Fibroblast of lung (primary cell): ENCODE measurements around the gene SMG6. TPM values are rescaled to one million over a fixed set of nuclear protein-coding genes. Genes with fewer than 3 reads are reported as not detected.

Source experiments
- DNase-seq, 2 donors: peaks; one replicate each; pipeline versions ENCODE4 v3.0.0 to v3.0.0-alpha.2; 2010; ENCODE audit warnings: low read depth in 2 of 2
- H2AFZ ChIP-seq: 2 replicates; pipeline ENCODE4 v1.5.1; 2012; ENCODE audit warnings: low read length, control low read depth, inconsistent platforms
- H3K27ac ChIP-seq: 2 replicates; pipeline ENCODE4 v1.5.1; 2011; ENCODE audit warnings: low read length, control low read depth; ENCODE audit not compliant: insufficient read depth
- H3K27me3 ChIP-seq: 2 replicates; pipeline ENCODE4 v1.5.1; 2011; ENCODE audit warnings: mild to moderate bottlenecking, low read length; ENCODE audit not compliant: control insufficient read depth, insufficient read depth
- H3K36me3 ChIP-seq: 2 replicates; pipeline ENCODE4 v1.5.1; 2011; ENCODE audit warnings: low read length; ENCODE audit not compliant: control insufficient read depth, insufficient read depth
- H3K4me1 ChIP-seq: 2 replicates; pipeline ENCODE4 v1.5.1; 2011; ENCODE audit warnings: low read length; ENCODE audit not compliant: control insufficient read depth, insufficient read depth; ENCODE audit errors: extremely low read depth
- H3K4me2 ChIP-seq: 2 replicates; pipeline ENCODE4 v1.5.1; 2011; ENCODE audit warnings: low read length, control low read depth; ENCODE audit not compliant: insufficient read depth; ENCODE audit errors: extremely low read depth
- H3K4me3 ChIP-seq, 4 experiments: fragments of 200-600 bp in 1 of 4; sonication (generic) in 1 of 4; replicated peaks in 1 of 4; 2 replicates each; pipeline ENCODE4 v1.5.1; 2011 to 2016; ENCODE audit warnings: low read length in 4 of 4, low read depth in 3 of 4, mild to moderate bottlenecking in 3 of 4, control low read depth in 2 of 4, inconsistent platforms in 1 of 4, mixed read lengths in 1 of 4; ENCODE audit not compliant: insufficient read depth in 1 of 4; ENCODE audit errors: control extremely low read depth in 1 of 4
- H3K79me2 ChIP-seq: 2 replicates; pipeline ENCODE4 v1.5.1; 2012; ENCODE audit warnings: mild to moderate bottlenecking, low read length, inconsistent platforms; ENCODE audit not compliant: control insufficient read depth, insufficient read depth
- H3K9ac ChIP-seq: 2 replicates; pipeline ENCODE4 v1.5.1; 2011; ENCODE audit warnings: mild to moderate bottlenecking, low read length, control low read depth; ENCODE audit not compliant: insufficient read depth
- H3K9me3 ChIP-seq: 2 replicates; pipeline ENCODE4 v1.5.1; 2012; ENCODE audit warnings: low read depth, low read length; ENCODE audit not compliant: control insufficient read depth, insufficient read depth
- H4K20me1 ChIP-seq: 2 replicates; pipeline ENCODE4 v1.5.1; 2011; ENCODE audit warnings: low read length; ENCODE audit not compliant: control insufficient read depth, insufficient read depth; ENCODE audit errors: extremely low read depth
- CTCF ChIP-seq, 2 donors: IDR thresholded peaks in 1 of 2; conservative IDR thresholded peaks in 1 of 2; 1 replicate in 1 of 2; 2 replicates in 1 of 2; pipeline ENCODE4 v1.5.1; 2011 to 2012; ENCODE audit warnings: low read length in 2 of 2, control low read depth in 1 of 2, inconsistent platforms in 1 of 2, low read depth in 1 of 2, mild to moderate bottlenecking in 1 of 2
- EZH2 ChIP-seq: IDR thresholded peaks from 2 replicates; pipeline ENCODE4 v1.5.1; 2012; ENCODE audit warnings: low read length, control low read depth, mild to moderate bottlenecking; ENCODE audit errors: missing control alignments
- polyA plus RNA-seq, 2 donors: library from polyadenylated mRNA; depleted of rRNA in 1 of 2; stranded (reverse) in 1 of 2; unstranded in 1 of 2; fragments of >200 nt; gene quantifications; 2 replicates each; pipeline ENCODE4 v1.2.1, GENCODE V29; 2011 to 2012; ENCODE audit warnings: missing spikeins in 1 of 2
- total RNA-seq: library from RNA; depleted of rRNA; stranded (reverse); fragments of >200 nt; gene quantifications from 2 replicates; pipeline ENCODE4 v1.2.1, GENCODE V29; 2014

Gene SMG6
- total and polyA plus RNA-seq, 2 donors (not counting 1 experiment from before 2014, with no cell fraction given), result 14.7 to 29.9 TPM

GRCh38 chr17:2336852-2337543, 33.4 kb upstream of the SMG6 start, which contains the start of gene SGSM2:
Gene SGSM2 (plus strand): TSS chr17:2337501. CDS start chr17:2337689, 188 bp downstream.
- H4K20me1 ChIP-seq, result no peaks in the 10 kb centered on the region
- TF ChIP-seq EZH2 (no peak), CTCF (conservative IDR thresholded peaks at IDR 0.05 in 1 of 2, IDR thresholded peaks at IDR 0.05 in 1 of 2; ENCODE audit: low read depth in 1 of 2, low read length in 2 of 2) (no peak)
- H3K79me2 ChIP-seq, result peaks cover 29% of the 10 kb centered on the region

GRCh38 chr17:2336215-2336851, 32.7 kb upstream of the SMG6 start, which contains the start of gene TSR1:
Gene TSR1 (minus strand): TSS chr17:2336457. CDS start chr17:2336427, 30 bp downstream.
- DNase-seq, result peak; percentile 89 to 91
- peak within 1 kb of the TSS; percentile 61 for H3K27ac ChIP-seq
- H3K9ac ChIP-seq, result peak within 1 kb of the TSS; percentile 86
- H2AFZ ChIP-seq, result peak within 1 kb of the TSS; percentile 88
- TF ChIP-seq EZH2 (no peak), CTCF (conservative IDR thresholded peaks at IDR 0.05 in 1 of 2, IDR thresholded peaks at IDR 0.05 in 1 of 2; ENCODE audit: low read depth in 1 of 2, low read length in 2 of 2) (peak; percentile 31 to 32)
- peaks cover 29% of the 10 kb centered on the region for H3K79me2 ChIP-seq
- peaks cover 14% of the 10 kb centered on the region for H3K36me3 ChIP-seq
- H3K4me3 ChIP-seq, result peak within 1 kb of the TSS; percentile 60 to 96 (median 93)
- peaks cover 13% of the 10 kb centered on the region for H3K4me1 ChIP-seq
- no peaks in the 10 kb centered on the region for H3K27me3 ChIP-seq
- peak within 1 kb of the TSS; percentile 99 for H3K4me2 ChIP-seq
- no peaks in the 10 kb centered on the region for H4K20me1 ChIP-seq
- H3K9me3 ChIP-seq, result no peaks in the 10 kb centered on the region

More at GRCh38 chr17:2336852-2337543, 33.4 kb upstream of the SMG6 start, which contains the start of gene SGSM2:
- H3K4me1 ChIP-seq, result peaks cover 13% of the 10 kb centered on the region
- peak within 1 kb of the TSS; percentile 88 for H2AFZ ChIP-seq
- peak within 1 kb of the TSS; percentile 99 for H3K4me2 ChIP-seq
- peak within 1 kb of the TSS; percentile 60 to 96 (median 80) for H3K4me3 ChIP-seq
- DNase-seq, result peak; percentile 43 to 50
- H3K27ac ChIP-seq, result peak within 1 kb of the TSS; percentile 61
- peak within 1 kb of the TSS; percentile 86 for H3K9ac ChIP-seq
- no peaks in the 10 kb centered on the region for H3K27me3 ChIP-seq
- H3K9me3 ChIP-seq, result no peaks in the 10 kb centered on the region
- peaks cover 13% of the 10 kb centered on the region for H3K36me3 ChIP-seq

- Histone ChIP-seq H2AFZ (peak overlapping the region; percentile 61), H3K36me3 (peaks cover 16% of the 10 kb centered on the region), H4K20me1 (no peaks in the 10 kb centered on the region), H3K4me2 (peak overlapping the region; percentile 98), H3K4me1 (peaks cover 13% of the 10 kb centered on the region), H3K27ac (peak overlapping the region; percentile 61), H3K27me3 (no peaks in the 10 kb centered on the region), H3K4me3 (peak overlapping the region; percentile 60 to 96 (median 93)), H3K9me3 (no peaks in the 10 kb centered on the region), H3K9ac (peak overlapping the region; percentile 63), H3K79me2 (peaks cover 29% of the 10 kb centered on the region)
- no peak for TF ChIP-seq CTCF (conservative IDR thresholded peaks at IDR 0.05 in 1 of 2, IDR thresholded peaks at IDR 0.05 in 1 of 2; ENCODE audit: low read depth in 1 of 2, low read length in 2 of 2)
- TF ChIP-seq EZH2, result no peak
- peak in 1 of 2 donors; percentile 36 for DNase-seq
Measured at GRCh38 chr17:2335726-2336214, 32.2 kb upstream of the SMG6 start.
